OCI-LY1 (cell line): Measurements from ENCODE around the gene FN1.

Experiments
- H2AFZ ChIP-seq: fragments of 200-600 bp; sonication (generic), shearing (Covaris generic); 2 replicates; pipeline ENCODE4 v1.6.0; 2014; ENCODE audit warnings: antibody characterized with exemption, mild to moderate bottlenecking, low read length
- H3F3A ChIP-seq: fragments of 200-600 bp; sonication (generic), shearing (Covaris generic); 2 replicates; pipeline ENCODE4 v1.6.0; 2014; ENCODE audit warnings: mild to moderate bottlenecking, antibody characterized with exemption, low read length, moderate library complexity; ENCODE audit not compliant: insufficient read depth
- H3K27ac ChIP-seq: fragments of 200-600 bp; sonication (generic); 2 replicates; pipeline ENCODE4 v1.5.1; 2014; ENCODE audit warnings: low read length, mixed run types, mild to moderate bottlenecking, low read depth; ENCODE audit not compliant: poor library complexity, severe bottlenecking
- H3K27me3 ChIP-seq: fragments of 200-600 bp; sonication (generic); 2 replicates; pipeline ENCODE4 v1.6.0; 2014; ENCODE audit warnings: antibody characterized with exemption, mild to moderate bottlenecking, low read length, moderate library complexity; ENCODE audit not compliant: insufficient read depth
- H3K36me3 ChIP-seq: fragments of 200-600 bp; sonication (generic); 2 replicates; pipeline ENCODE4 v1.6.1; 2014; ENCODE audit warnings: mild to moderate bottlenecking, antibody characterized with exemption, low read length, moderate library complexity, mixed read lengths; ENCODE audit not compliant: insufficient read depth
- H3K4me1 ChIP-seq: fragments of 200-600 bp; sonication (generic); 2 replicates; pipeline ENCODE4 v1.5.1; 2014; ENCODE audit warnings: mild to moderate bottlenecking, low read length, moderate library complexity; ENCODE audit not compliant: insufficient read depth, severe bottlenecking
- H3K4me2 ChIP-seq: fragments of 200-600 bp; sonication (generic), shearing (Covaris generic); 2 replicates; pipeline ENCODE4 v1.6.1; 2014; ENCODE audit warnings: low read length
- H3K4me3 ChIP-seq: fragments of 200-600 bp; sonication (generic); 2 replicates; pipeline ENCODE4 v1.5.1; 2014; ENCODE audit warnings: low read length, low read depth, mild to moderate bottlenecking, mixed read lengths; ENCODE audit not compliant: poor library complexity, severe bottlenecking
- H3K79me2 ChIP-seq: fragments of 200-600 bp; shearing (Covaris generic); 2 replicates; pipeline ENCODE4 v1.6.1; 2016; ENCODE audit warnings: mixed run types, low read length, mixed read lengths; ENCODE audit not compliant: insufficient read depth
- H3K9ac ChIP-seq: fragments of 200-600 bp; sonication (generic), shearing (Covaris generic); 2 replicates; pipeline ENCODE4 v1.6.1; 2014; ENCODE audit warnings: mild to moderate bottlenecking, low read length, mixed read lengths
- H3K9me2 ChIP-seq: fragments of 200-600 bp; sonication (generic), shearing (Covaris generic); 2 replicates; pipeline ENCODE4 v1.6.1; 2014; ENCODE audit warnings: low read depth, mild to moderate bottlenecking, low read length, mixed read lengths
- H3K9me3 ChIP-seq: fragments of 200-600 bp; shearing (Covaris generic); 2 replicates; pipeline ENCODE4 v1.6.1; 2014; ENCODE audit warnings: low read length, mixed read lengths
- H4K20me1 ChIP-seq: fragments of 200-600 bp; sonication (generic), shearing (Covaris generic); 2 replicates; pipeline ENCODE4 v1.6.0; 2016; ENCODE audit warnings: mild to moderate bottlenecking, low read length; ENCODE audit not compliant: insufficient read depth
- EZH2 ChIP-seq: fragments of 200-600 bp; sonication (generic), shearing (Covaris generic); IDR thresholded peaks from 2 replicates; pipeline ENCODE4 v1.8.0; 2017; ENCODE audit warnings: borderline replicate concordance, mixed run types, mild to moderate bottlenecking, antibody characterized with exemption, low read length, moderate library complexity, mixed read lengths
- TF ChIP-seq, protein P1 (sequence below): fragments of 200-600 bp; sonication (generic), shearing (Covaris generic); IDR thresholded peaks from 2 replicates; pipeline ENCODE4 v1.5.1; 2017; ENCODE audit warnings: mild to moderate bottlenecking, antibody characterized with exemption, low read length, moderate library complexity, mixed read lengths

FN1 gene

GRCh38 chr2:215454519-215455246 lies 18.8 kb upstream of the FN1 start:
- TF ChIP-seq, protein P1, sequence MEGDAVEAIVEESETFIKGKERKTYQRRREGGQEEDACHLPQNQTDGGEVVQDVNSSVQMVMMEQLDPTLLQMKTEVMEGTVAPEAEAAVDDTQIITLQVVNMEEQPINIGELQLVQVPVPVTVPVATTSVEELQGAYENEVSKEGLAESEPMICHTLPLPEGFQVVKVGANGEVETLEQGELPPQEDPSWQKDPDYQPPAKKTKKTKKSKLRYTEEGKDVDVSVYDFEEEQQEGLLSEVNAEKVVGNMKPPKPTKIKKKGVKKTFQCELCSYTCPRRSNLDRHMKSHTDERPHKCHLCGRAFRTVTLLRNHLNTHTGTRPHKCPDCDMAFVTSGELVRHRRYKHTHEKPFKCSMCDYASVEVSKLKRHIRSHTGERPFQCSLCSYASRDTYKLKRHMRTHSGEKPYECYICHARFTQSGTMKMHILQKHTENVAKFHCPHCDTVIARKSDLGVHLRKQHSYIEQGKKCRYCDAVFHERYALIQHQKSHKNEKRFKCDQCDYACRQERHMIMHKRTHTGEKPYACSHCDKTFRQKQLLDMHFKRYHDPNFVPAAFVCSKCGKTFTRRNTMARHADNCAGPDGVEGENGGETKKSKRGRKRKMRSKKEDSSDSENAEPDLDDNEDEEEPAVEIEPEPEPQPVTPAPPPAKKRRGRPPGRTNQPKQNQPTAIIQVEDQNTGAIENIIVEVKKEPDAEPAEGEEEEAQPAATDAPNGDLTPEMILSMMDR = peak; percentile 78
- no peak for TF ChIP-seq EZH2
- H3K27me3 ChIP-seq = no peaks in the 10 kb centered on the region
- H3K9me2 ChIP-seq = no peaks in the 10 kb centered on the region
- H3K4me2 ChIP-seq = no peak overlapping the region
- no peaks in the 10 kb centered on the region for H3K9me3 ChIP-seq
- no peaks in the 10 kb centered on the region for H3K79me2 ChIP-seq
- no peak overlapping the region for H3K9ac ChIP-seq
- H3F3A ChIP-seq = no peaks in the 10 kb centered on the region
- H3K36me3 ChIP-seq = no peaks in the 10 kb centered on the region
- no peak overlapping the region for H3K27ac ChIP-seq
- H3K4me3 ChIP-seq = no peak overlapping the region
- no peaks in the 10 kb centered on the region for H3K4me1 ChIP-seq
- H4K20me1 ChIP-seq = no peaks in the 10 kb centered on the region
- no peak overlapping the region for H2AFZ ChIP-seq

GRCh38 chr2:215452725-215453124 lies 16.9 kb upstream of the FN1 start:
- no peaks in the 10 kb centered on the region for H3K27me3 ChIP-seq
- no peaks in the 10 kb centered on the region for H3K36me3 ChIP-seq
- H3K9me2 ChIP-seq = no peaks in the 10 kb centered on the region
- H3F3A ChIP-seq = no peaks in the 10 kb centered on the region
- H2AFZ ChIP-seq = no peak overlapping the region
- no peaks in the 10 kb centered on the region for H3K79me2 ChIP-seq
- no peak overlapping the region for H3K4me2 ChIP-seq
- H3K27ac ChIP-seq = no peak overlapping the region
- H3K9ac ChIP-seq = no peak overlapping the region
- H3K9me3 ChIP-seq = no peaks in the 10 kb centered on the region
- no peak overlapping the region for H3K4me3 ChIP-seq
- H4K20me1 ChIP-seq = no peaks in the 10 kb centered on the region
- no peaks in the 10 kb centered on the region for H3K4me1 ChIP-seq
- no peak for TF ChIP-seq EZH2
- TF ChIP-seq, protein P1 = no peak

GRCh38 chr2:215451012-215451756 lies 15.3 kb upstream of the FN1 start:
- no peaks in the 10 kb centered on the region for H3K36me3 ChIP-seq
- no peak overlapping the region for H2AFZ ChIP-seq
- no peaks in the 10 kb centered on the region for H3K4me1 ChIP-seq
- no peaks in the 10 kb centered on the region for H3K9me2 ChIP-seq
- no peaks in the 10 kb centered on the region for H4K20me1 ChIP-seq
- H3K4me2 ChIP-seq = no peak overlapping the region
- no peaks in the 10 kb centered on the region for H3F3A ChIP-seq
- no peaks in the 10 kb centered on the region for H3K27me3 ChIP-seq
- no peaks in the 10 kb centered on the region for H3K9me3 ChIP-seq
- no peak for TF ChIP-seq EZH2
- TF ChIP-seq, protein P1 = no peak
- H3K9ac ChIP-seq = no peak overlapping the region
- no peak overlapping the region for H3K4me3 ChIP-seq
- H3K27ac ChIP-seq = no peak overlapping the region
- no peaks in the 10 kb centered on the region for H3K79me2 ChIP-seq
